H1 (cell line): ENCODE measurements around the gene PDE4D. TPM values are rescaled to one million over a fixed set of nuclear protein-coding genes. Genes with fewer than 3 reads are reported as not detected.

ENCODE experiments used
- SIN3A ChIP-seq, 2 experiments: IDR thresholded peaks in 1 of 2; conservative IDR thresholded peaks in 1 of 2; 2 replicates each; pipeline ENCODE4 v1.6.1; 2011 to 2012; ENCODE audit warnings: low read length in 2 of 2, improper control_type of control experiment in 1 of 2, low read depth in 1 of 2, mild to moderate bottlenecking in 1 of 2
- polyA plus RNA-seq, 7 experiments: library from polyadenylated mRNA; depleted of rRNA in 3 of 7; stranded (reverse) in 5 of 7; unstranded in 2 of 7; fragments of >200 nt in 5 of 7; fragments of 200-250 nt in 2 of 7; gene quantifications; 1 replicate in 5 of 7; 2 replicates in 1 of 7; 4 replicates in 1 of 7; pipeline versions ENCODE4 v1.2.1 to v1.2.3, GENCODE V29; 2011 to 2013; ENCODE audit warnings: missing spikeins in 2 of 7, mixed read lengths in 2 of 7
- total RNA-seq: library from RNA; stranded (reverse); fragmentation: NEBNext Ultra II Directional; extraction: Animal tissue kit (Norgen Biotek cat#: 25700); gene quantifications from 2 replicates; pipeline ENCODE4 v1.2.1, GENCODE V29; 2021

PDE4D gene
- total and polyA plus RNA-seq, 2 of the 8 experiments (the other 6 are each of a cell fraction or from before 2014, with no cell fraction given) = 2.3 to 3.7 TPM

GRCh38 chr5:58924306-58924705 is 969.2 kb downstream of the PDE4D start (continued):
- no peak for TF ChIP-seq SIN3A (conservative IDR thresholded peaks at IDR 0.05 in 1 of 2, IDR thresholded peaks at IDR 0.05 in 1 of 2; ENCODE audit: low read depth in 1 of 2, low read length in 2 of 2)
